NCI-H446 (cell line): Measurements from ENCODE around the gene TOR4A.
A peak's percentile ranks its signal among the peaks of the same experiment; 100 is the strongest.

Experiments
- DNase-seq, 2 experiments: peaks; one replicate each; lab custom pipeline; 2025; lab: John Stamatoyannopoulos, UW

The TOR4A gene

GRCh38 chr9:137294681-137295237, 17.2 kb downstream of the TOR4A start:
- no peak for DNase-seq

DNA sequence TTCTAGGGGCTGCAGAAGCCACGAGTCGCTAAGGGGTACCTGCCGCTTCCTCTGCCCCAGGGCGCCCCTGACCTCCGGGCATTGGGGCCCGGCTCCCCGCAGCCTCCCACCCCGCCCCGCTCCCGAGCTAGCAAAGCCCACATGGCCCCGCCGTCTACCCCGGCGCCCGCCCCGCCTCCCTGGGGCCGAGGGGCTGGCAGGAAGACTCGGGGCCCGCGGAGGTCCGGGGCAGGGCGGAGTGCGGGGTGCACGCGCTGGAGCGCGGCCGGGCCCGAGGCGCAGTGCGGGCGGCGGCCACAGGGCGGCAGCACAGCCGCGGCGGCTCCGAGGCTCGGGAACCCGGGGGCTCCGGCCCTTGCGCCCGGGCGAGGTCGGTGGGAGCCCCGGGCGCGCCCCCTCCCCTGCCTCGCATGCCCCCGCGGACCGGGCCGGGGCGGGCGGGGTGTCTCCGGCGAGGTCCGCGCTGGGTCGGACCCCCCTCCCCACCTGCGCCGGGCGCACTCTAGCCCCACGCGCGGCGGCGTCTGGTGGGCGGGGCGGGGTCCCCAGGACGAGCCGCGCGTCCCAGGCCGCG, 17.8 kb downstream of the TOR4A start:
- DNase-seq: no peak

DNA sequence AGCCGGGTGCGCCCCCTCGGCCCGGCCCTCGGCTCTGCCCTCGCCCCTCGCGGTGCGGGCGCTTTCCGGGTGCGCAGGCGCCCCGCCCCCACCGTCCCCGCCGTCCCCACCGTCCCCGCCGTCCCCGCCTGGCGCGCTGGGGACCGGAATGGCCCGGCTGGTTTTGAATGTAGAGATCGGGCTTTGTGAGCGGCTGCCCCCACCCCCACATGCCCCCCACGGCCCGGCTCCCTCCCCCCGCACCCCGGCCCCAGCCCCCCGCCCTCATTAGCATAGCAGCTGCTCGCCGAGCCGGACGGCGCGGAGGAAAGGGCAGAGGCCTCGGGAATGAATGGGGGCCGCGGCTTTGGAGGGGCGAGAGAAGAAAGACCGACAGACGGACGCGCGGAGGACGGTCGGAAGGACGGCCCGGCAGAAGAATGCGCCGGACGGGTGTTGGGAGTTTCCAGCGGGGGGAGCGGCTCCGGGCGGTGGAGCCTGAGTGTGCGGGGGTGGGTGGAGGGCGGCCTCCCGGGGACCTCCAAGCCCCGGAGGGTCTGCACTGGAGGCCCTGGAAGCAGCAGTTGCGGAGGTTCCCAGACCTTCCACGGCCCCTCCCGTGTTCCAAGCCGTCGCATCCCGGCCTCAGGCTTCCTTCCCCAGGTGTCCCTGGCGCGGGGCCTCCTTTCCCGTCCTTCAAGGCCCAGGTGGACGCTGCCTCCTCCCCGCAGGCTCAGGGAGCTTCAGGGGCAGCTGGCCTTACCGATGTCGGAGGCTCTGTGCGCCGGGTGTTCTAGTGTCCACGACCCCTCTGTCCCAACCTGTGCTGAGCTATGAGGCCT, 18.5 kb downstream of the TOR4A start:
- no peak for DNase-seq

DNA sequence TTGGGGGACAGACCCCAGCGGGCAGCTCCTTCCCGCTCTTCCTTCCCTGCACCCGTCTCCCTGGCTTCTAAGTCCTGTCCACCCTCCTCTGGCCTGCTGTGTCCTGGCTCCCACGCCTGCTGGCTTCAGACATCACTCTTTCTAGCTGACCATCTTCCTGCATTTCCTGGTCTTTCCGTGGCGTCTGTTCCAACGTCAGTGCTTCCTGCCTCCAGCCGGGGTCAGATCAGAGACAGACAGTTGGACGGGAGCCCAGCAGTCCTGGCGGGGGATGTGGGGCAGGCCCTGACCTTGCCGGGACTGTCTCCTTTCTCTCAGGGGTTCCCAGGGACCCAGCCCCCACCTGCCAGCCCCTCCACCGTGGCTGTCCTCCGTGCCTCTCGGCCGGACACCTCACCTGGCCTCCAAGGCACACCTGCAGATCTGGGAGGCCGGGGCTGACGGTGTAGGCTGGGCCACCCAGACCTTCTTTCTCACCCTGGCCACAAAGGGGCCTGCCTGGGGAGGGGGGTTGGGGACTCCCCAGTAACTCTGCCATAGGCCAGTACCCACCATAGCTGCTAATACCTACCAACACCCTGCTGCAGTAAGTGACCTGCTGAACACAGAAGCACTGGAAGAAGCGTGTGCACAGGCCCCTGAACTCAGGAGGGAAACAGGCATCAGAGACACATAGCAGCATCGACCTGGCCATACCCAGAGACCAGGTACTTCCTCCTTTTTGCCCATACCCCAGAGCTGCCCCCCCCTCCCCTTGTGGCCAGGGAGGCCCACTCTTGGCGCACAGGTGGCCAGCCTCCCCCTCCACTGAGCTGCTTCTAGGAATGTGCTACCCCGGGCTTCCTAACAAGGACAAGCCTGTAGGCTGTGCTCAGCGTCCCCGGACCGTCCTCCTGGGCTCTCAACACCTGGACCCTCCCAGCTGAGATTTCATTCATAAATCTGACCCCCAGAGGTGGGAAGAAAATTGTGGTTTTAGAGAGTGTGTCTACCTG, 19.4 kb downstream of the TOR4A start:
- no peak for DNase-seq

DNA sequence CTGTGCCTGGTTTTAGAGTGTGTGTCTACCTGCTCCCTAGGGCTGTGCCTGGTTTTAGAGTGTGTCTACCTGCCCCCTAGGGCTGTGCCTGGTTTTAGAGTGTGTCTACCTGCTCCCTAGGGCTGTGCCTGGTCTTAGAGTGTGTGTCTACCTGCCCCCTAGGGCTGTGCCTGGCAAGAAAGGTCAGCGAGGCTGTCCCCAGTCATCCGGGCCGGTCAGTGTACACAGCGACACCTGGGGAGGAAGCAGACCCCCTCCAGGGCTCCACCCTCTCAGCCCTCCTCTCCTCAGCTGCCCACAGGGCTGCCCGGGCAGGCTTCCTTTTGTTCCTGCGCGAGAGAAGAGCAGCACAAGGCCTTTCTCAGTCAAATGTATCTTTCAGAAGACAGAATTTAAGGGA, 20.4 kb downstream of the TOR4A start:
- DNase-seq: no peak

DNA sequence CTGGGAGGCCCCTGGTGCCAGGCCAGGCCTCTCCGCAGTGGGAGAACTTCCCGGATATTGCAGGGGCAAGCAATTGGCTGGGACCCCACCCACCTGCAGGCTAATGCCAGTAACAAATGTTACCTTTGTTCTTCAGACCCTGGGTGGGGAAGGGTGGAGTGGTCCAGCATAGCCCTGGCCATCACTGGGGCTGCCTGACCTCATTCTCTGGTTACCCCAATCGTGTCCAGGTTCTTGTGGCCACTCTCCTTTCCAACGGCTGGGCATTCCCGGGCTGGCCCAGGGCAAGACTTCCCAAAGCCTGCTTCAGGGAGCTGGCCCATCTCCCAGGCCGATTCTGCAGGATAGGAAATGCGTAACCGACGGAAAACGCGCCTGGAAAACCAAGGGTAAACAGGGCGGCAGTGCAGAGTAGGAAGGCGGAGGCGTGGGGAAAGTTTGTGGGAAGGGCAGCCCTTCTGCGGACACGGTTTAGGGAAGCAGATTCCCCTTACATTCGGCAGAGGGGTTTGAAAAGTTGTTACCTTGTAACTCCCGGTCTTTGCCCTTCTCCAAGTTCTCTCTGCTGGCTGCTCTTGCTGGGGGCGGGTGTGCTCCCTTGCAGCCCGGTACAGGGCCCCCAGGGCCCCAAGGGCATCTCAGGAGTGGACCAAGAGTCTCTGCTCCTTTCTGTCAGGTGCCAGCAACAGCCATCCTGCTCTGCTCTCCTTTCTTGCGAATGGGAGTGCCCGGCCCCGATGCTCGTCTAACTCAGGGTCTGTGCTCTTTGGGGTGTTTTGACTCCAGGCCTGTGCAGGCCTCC, 21.1 kb downstream of the TOR4A start:
- no peak for DNase-seq

GRCh38 chr9:137299203-137299565, 21.7 kb downstream of the TOR4A start:
- no peak for DNase-seq

DNA sequence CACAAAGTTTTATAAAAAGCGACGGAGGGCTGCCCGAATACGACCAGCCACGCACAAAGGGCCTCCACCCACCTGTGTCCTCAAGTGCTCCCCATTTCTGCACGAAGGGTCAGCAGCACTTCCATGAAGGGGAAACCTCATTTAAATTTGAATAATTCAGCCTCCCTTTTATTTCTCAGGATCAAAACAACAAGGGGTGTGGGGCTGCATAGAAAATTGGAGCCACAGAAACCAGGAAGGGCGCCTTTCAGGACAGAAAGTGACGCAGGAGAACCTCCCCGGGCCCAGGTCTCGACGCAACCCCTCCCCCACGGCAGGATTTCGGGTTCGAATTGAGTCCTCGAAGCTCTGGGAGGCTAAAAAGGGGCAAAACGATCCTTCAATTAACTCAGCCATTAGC, 22.4 kb downstream of the TOR4A start:
- DNase-seq: no peak

DNA sequence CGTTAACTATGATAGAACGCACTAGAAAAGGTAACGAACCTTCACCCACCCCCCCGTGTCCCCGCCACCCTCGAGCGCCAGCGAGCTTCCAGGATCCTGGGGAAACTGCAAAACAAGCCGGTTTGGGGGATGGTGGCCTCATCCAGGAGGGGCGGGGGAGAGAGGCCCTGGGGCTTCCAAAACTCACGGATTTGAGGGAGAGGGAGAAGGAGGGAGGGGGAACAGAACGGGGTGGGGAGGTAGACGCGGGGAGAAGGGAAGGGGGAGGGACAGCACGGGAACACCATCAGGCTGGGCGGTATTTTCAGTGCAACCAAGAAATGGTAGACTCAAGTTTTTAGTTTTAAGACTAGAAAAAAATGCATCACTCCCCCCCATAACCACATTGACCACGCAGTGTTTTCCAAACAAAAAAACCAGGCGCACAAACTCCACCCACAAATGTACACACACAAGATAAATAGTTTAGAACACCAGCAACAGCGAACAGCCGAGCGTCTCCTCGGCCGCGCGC, 23.1 kb downstream of the TOR4A start:
- DNase-seq: peak in 1 of 2 experiments; percentile 16

DNA sequence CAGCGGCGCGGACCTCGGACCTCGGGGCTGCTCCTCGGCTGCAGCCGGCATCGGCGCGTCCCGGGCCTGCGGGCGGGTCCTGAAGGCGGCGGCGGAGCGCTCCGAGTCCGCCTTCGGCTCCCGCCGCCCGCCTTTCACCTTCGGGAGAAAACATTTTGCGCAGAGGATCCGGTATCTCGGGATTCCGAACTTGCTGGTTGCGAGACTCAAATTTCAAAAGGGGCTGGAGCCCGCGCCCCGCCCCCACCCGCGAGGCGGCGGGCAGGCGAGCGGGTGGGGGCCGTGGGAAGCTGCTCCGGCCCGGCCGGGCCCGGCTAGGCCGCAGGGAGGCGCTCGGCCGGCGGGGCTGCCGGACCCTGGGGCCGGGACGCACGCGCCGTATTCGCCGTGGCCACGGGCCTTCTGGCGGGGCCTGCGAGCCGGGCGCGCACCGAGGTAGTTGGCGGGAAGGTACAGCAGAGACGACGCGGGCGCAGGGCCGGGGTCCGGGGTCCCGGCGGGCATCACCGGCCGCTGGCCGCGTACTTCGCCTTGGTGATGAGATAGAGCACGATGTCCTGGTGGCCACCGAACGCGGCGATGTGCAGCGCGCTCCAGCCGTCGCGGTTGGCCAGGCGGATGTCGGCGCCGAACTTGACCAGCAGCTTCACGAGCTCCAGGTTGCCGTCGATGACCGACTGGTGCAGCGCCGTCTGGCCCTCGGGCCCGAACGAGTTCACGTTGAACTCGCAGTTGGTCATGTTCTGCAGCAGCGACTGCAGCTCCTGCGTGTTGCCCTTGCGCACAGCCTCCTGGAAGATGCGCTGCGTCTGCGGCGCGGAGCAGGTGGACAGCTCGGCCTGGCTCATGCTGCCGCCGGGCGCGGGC, 23.8 kb downstream of the TOR4A start:
- DNase-seq: peak in 1 of 2 experiments; percentile 35

DNA sequence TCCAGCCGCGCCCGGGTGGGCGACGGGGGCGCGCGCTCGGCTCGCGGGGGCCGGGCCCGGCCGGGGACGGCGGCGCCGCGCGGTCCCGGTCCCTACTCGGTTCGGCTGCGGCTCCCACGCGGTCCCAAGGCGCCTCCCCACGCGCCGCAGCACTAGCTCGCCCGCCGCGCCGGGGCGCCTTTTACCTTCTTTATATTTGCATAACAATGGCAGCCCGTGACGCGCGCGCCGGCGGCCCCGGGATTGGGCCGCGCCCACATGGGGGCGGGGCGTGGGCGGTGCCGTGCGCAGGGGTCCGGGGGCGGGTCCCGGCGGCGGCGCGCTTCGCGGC, 24.6 kb downstream of the TOR4A start, which contains the start of gene NRARP:
Gene NRARP, minus strand, starts transcription at position 154 of the 331 bp plus-strand sequence. CDS start 343 bp downstream, outside the sequence.
- peak; percentile 49 to 82 for DNase-seq

- no peak for DNase-seq
Observed at GRCh38 chr9:137302449-137303150, 25.1 kb downstream of the TOR4A start.

DNA sequence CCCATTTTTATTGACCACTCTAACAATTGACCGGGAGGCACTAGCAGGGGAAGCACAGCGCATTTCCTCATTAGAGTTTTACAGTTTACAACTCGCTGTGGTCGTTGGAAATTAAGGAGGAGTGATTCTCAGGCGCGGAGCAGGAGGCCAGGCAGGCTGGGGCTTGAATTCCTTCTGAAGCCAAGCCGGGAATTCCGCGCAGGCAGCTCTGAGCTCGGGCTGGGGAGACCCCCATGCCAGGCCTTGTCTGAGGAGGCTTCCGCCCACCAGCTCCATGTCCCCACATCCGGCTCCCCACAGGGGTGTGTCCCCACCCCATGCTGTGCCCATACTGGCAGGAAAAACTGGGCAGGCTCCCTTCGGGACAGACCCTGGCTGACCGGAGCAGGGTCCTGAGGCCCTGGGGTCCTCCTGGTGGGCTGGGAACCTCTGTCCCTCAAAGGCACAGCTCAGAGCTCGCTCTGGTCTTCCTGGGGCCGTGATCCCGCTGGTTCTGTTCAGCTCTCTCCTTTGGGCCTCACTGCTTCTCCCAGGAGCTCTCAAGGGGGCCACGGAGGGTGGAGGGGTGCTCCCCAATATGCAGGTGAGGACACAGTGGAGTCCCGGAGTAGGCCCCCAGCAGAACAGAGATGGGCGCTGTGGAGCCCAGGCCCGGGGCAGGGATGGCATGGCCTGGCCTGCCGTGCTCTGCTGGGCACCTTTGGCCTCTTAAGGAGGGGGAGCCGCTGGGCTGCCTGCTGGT, 25.8 kb downstream of the TOR4A start:
- no peak for DNase-seq

DNA sequence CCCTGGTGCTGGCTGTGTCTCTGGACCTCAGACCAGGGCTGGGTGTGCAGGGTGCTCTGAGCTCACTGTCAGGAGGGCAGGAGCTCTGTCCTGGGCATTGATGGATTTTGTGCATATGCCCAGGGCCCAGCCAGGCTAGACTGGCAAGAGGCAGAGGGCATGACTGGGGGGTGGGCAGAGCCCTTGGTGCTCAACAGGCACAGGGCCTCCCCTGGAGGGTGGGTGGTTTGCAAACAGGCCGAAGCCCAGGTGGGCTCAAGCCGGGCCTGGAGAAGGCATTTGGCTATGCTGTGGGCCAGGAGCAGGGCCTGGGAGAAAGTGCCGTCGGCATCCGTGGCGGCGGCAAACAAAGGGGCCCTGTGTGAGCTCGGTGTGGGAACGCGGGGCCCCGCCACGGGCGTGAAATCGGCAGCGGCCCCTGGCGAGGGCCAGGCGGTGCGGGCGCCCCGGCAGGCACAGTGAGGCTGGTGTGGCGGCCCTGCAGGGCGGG, 26.4 kb downstream of the TOR4A start:
- no peak for DNase-seq

DNA sequence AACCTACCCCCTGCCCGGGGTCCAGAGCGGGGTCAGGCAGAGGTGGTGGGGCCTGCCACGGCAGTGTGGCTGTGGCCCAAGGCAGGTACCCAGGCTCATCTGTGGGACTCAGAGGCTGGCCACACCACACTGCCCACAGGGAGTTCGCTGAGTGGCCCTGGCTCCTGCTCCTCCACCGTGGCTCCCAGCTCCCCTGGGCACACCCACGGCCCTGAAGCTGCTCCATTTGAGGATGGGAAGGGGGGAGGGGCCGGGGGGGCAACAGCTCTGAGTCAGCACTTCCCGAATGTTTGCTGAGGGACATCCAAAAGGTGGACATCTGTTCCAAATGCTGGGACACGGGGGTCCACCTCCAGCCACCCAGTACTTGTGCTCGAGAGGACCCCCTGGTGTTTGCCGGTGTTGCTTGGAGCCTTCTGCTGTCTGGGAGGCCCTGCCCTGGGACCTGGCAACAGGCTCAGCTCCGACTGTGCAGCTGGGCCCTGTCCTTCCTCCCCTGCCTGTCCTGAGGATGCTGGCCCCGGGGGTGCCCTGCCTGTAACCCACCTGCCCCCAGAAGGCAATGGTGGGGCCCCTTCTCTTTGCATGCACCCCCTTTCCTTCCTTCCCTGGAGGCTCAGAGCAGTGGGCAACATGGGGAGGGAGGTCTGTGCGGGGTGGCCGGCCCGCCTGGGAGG, 27.0 kb downstream of the TOR4A start:
- DNase-seq: no peak

DNA sequence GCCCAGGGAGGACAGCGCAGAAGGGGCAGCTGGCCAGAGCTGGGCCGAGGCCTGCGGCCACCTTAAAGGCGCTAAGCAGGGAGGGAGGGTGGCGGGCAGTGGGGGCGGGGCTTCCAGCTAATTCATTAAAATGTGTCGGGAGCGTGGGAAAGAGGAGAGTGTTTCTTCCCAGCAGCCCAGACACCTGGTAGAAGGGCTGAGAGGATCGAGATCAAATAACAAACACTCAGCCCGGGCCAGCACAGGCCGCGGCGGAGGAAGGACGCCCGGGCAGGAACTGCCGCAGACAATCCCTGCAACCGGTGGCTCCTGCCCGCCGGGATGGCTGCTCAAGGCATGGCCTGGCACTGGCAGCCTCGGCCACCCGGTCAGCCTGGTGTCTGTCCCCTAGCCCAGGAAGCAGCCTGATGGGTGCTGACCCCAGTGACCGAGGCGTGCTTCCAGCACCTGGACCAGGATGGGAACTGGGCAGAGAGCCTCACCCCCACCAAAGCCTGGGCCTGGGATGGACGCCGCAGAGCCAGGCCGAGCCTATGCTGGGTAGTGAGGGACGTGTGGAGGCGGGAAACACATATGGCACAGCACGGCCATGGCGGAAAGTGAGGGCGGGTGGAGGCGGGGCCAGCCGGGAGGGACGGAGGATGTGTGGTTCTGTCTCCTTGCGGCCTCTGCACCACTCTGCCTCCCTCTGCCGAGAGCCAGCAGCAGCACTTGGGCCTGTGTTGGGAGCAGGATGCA, 27.7 kb downstream of the TOR4A start:
- DNase-seq: no peak

- DNase-seq: no peak
Observed at GRCh38 chr9:137305798-137306065, 28.2 kb downstream of the TOR4A start.
